ENCODE results near the gene RACGAP1.

RACGAP1 gene

GRCh38 chr12:50025187-50026059, at the start of gene RACGAP1:
RACGAP1 (minus strand) TSS chr12:50025494; CDS start chr12:50016715, 8,779 bp downstream.
- H3K9me3 ChIP-seq (ENCODE audit: low read length), result no peaks in the 10 kb centered on the region
- H3K27me3 ChIP-seq (ENCODE audit: control insufficient read depth in 1 of 2, insufficient read depth in 2 of 2, low read length in 2 of 2), result no peaks in the 10 kb centered on the region
- H3K9ac ChIP-seq (ENCODE audit: low read length), result peak within 1 kb of the TSS; percentile 30
- peak within 1 kb of the TSS; percentile 64 for H3K27ac ChIP-seq (ENCODE audit: low read depth, low read length)
- H3K4me3 ChIP-seq (ENCODE audit: low read depth in 1 of 2, low read length in 2 of 2), result peak within 1 kb of the TSS; percentile 61 to 62
- peaks cover 17% of the 10 kb centered on the region for H3K4me1 ChIP-seq (ENCODE audit: insufficient read depth, low read length)
- H3K36me3 ChIP-seq (ENCODE audit: insufficient read depth, low read length), result no peaks in the 10 kb centered on the region

DNA sequence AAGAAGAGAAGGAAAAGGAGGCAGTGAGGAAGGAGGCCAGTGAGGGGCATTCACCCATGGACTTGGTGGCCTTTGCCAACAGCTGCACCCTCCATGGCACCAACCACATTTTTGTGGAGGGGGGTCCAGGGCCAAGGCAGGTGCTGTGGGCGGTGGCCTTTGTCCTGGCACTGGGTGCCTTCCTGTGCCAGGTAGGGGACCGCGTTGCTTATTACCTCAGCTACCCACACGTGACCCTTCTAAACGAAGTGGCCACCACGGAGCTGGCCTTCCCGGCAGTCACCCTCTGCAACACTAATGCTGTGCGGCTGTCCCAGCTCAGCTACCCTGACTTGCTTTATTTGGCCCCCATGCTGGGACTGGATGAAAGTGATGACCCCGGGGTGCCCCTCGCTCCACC, 48.4 kb upstream of the RACGAP1 start:
- peaks cover 4% of the 10 kb centered on the region for H3K4me1 ChIP-seq (ENCODE audit: insufficient read depth, low read length)
- no peak overlapping the region for H3K27ac ChIP-seq (ENCODE audit: low read depth, low read length)
- no peaks in the 10 kb centered on the region for H3K27me3 ChIP-seq (ENCODE audit: control insufficient read depth in 1 of 2, insufficient read depth in 2 of 2, low read length in 2 of 2)
- no peak overlapping the region for H3K4me3 ChIP-seq (ENCODE audit: low read depth in 1 of 2, low read length in 2 of 2)
- no peak overlapping the region for H3K9ac ChIP-seq (ENCODE audit: low read length)
- no peaks in the 10 kb centered on the region for H3K36me3 ChIP-seq (ENCODE audit: insufficient read depth, low read length)
- no peaks in the 10 kb centered on the region for H3K9me3 ChIP-seq (ENCODE audit: low read length)

DNA sequence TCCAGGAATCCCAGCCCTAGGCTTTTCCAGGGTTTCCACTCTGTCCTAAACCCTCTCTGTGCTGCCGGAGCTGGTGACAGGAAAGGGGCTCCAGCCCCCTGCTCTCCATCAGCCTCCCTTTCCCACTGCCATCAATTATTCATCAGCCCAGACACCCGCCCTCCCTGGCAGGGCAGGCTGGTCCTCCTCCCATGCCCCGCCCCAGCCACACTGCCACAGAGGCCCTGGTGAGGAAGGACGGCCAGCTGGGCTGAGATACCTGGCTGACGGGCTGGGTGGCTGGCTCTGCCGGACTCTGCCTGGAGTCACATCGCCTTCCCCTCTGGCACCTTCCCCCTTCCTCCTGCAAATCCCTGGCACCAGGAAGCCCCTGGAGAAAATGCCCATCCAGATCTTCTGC, 47.9 kb upstream of the RACGAP1 start:
- no peaks in the 10 kb centered on the region for H3K27me3 ChIP-seq (ENCODE audit: control insufficient read depth in 1 of 2, insufficient read depth in 2 of 2, low read length in 2 of 2)
- H3K4me3 ChIP-seq (ENCODE audit: low read depth in 1 of 2, low read length in 2 of 2), result no peak overlapping the region
- H3K9ac ChIP-seq (ENCODE audit: low read length), result no peak overlapping the region
- no peaks in the 10 kb centered on the region for H3K36me3 ChIP-seq (ENCODE audit: insufficient read depth, low read length)
- H3K4me1 ChIP-seq (ENCODE audit: insufficient read depth, low read length), result peaks cover 4% of the 10 kb centered on the region
- no peaks in the 10 kb centered on the region for H3K9me3 ChIP-seq (ENCODE audit: low read length)
- H3K27ac ChIP-seq (ENCODE audit: low read depth, low read length), result no peak overlapping the region

DNA sequence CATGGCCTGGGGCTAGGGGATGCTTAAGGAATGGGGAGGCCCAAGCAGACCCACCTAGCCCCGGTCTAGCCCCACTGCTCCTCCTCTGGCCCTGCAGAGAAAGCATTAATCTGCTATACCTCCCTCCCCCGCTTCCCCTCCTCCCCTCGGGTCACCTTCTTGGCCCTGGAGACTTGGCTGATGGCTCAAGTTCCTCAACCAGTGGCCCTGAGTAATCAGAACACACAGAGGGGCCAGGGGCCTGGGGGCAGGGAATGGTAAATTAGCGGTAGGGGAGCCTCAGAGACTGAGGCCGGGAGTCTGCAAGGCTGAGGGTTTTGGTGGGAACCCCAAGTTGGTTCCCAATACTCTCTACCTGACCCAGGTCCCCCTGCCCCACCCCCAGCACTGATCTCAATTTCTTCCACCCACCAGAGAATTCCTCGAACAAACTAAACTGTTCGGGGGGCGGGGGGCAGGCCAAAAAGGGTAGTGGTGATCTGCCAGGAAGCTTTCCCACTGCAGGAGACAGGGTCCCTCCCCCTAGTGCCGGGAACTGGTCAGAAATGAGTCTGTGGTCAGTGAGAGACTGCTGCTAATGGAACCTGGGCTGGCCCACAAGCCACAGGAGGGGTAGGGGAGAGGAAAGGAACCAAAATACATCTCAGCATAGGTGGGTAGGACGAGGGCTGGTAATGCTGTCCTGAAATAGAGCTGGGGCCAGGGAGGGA, 47.1 kb upstream of the RACGAP1 start:
- H3K9ac ChIP-seq (ENCODE audit: low read length), result no peak overlapping the region
- H3K9me3 ChIP-seq (ENCODE audit: low read length), result no peaks in the 10 kb centered on the region
- no peaks in the 10 kb centered on the region for H3K36me3 ChIP-seq (ENCODE audit: insufficient read depth, low read length)
- H3K4me3 ChIP-seq (ENCODE audit: low read depth in 1 of 2, low read length in 2 of 2), result no peak overlapping the region
- H3K27me3 ChIP-seq (ENCODE audit: control insufficient read depth in 1 of 2, insufficient read depth in 2 of 2, low read length in 2 of 2), result no peaks in the 10 kb centered on the region
- no peak overlapping the region for H3K27ac ChIP-seq (ENCODE audit: low read depth, low read length)
- H3K4me1 ChIP-seq (ENCODE audit: insufficient read depth, low read length), result peaks cover 4% of the 10 kb centered on the region

DNA sequence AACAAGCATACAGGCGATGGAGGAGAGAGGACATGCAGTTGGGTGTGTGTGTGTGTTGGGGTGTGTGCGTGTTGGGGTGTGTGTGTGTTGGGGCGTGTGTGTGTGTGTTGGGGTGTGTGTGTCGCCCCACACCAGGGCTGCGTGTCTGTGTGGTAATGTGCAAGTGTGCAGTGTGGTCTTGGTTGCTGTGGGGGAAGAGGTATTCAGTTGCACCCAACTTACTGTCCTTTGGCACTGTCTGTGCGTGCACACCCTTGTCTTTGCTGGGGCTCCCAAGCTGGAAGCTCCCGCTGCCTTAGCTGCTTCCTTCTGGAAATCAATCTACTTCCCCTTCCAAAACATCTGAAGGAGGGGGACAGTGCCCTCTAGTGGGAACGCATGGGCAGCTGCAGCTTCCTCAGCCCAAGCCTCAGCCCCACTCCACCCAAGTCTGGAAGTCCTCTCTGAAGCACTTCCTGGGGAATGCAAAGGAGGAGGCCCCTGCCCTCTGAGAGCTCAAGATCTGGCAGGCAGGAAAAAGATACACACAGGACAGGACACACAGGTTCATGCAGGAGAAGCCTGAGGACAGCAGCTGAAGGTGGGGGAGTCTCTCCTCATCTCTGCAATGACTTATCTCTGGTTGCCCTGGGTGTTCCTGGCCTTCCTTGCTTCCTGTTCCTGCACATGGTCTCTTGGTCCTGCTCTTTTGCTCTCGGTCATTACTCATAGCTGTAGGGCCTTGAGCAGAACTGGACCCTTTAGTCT, 45.2 kb upstream of the RACGAP1 start:
- H3K4me3 ChIP-seq (ENCODE audit: low read depth in 1 of 2, low read length in 2 of 2), result peak overlapping the region in 1 of 2 donors; percentile 29
- H3K36me3 ChIP-seq (ENCODE audit: insufficient read depth, low read length), result no peaks in the 10 kb centered on the region
- H3K9ac ChIP-seq (ENCODE audit: low read length), result no peak overlapping the region
- no peaks in the 10 kb centered on the region for H3K9me3 ChIP-seq (ENCODE audit: low read length)
- no peaks in the 10 kb centered on the region for H3K27me3 ChIP-seq (ENCODE audit: control insufficient read depth in 1 of 2, insufficient read depth in 2 of 2, low read length in 2 of 2)
- peaks cover 16% of the 10 kb centered on the region for H3K4me1 ChIP-seq (ENCODE audit: insufficient read depth, low read length)
- no peak overlapping the region for H3K27ac ChIP-seq (ENCODE audit: low read depth, low read length)

GRCh38 chr12:50069539-50069938, 44.2 kb upstream of the RACGAP1 start:
- no peak overlapping the region for H3K9ac ChIP-seq (ENCODE audit: low read length)
- peaks cover 16% of the 10 kb centered on the region for H3K4me1 ChIP-seq (ENCODE audit: insufficient read depth, low read length)
- H3K27me3 ChIP-seq (ENCODE audit: control insufficient read depth in 1 of 2, insufficient read depth in 2 of 2, low read length in 2 of 2), result no peaks in the 10 kb centered on the region
- H3K36me3 ChIP-seq (ENCODE audit: insufficient read depth, low read length), result no peaks in the 10 kb centered on the region
- no peaks in the 10 kb centered on the region for H3K9me3 ChIP-seq (ENCODE audit: low read length)
- H3K4me3 ChIP-seq (ENCODE audit: low read depth in 1 of 2, low read length in 2 of 2), result no peak overlapping the region
- H3K27ac ChIP-seq (ENCODE audit: low read depth, low read length), result no peak overlapping the region

DNA sequence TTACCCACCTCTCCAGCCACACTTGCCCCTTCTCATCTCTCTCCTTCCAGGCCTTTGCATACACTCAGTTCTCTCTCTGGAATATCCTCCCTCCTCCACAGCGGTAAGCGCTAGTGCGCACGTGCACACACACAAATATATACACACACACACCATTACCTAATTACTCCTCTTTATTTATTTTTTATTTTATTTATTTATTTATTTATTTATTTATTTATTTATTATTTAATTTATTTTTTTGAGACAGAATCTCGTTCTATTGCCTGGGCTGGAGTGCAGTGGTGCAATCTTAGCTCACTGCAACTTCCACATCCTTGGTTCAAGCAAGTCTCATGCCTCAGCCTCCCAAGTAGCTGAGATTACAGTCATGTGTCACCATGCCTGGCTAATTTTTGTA, 43.8 kb upstream of the RACGAP1 start:
- Histone ChIP-seq H3K9ac (ENCODE audit: low read length) (no peak overlapping the region), H3K4me3 (ENCODE audit: low read depth in 1 of 2, low read length in 2 of 2) (no peak overlapping the region), H3K9me3 (ENCODE audit: low read length) (no peaks in the 10 kb centered on the region), H3K27ac (ENCODE audit: low read depth, low read length) (no peak overlapping the region), H3K27me3 (ENCODE audit: control insufficient read depth in 1 of 2, insufficient read depth in 2 of 2, low read length in 2 of 2) (no peaks in the 10 kb centered on the region), H3K4me1 (ENCODE audit: insufficient read depth, low read length) (peaks cover 16% of the 10 kb centered on the region), H3K36me3 (ENCODE audit: insufficient read depth, low read length) (no peaks in the 10 kb centered on the region)

DNA sequence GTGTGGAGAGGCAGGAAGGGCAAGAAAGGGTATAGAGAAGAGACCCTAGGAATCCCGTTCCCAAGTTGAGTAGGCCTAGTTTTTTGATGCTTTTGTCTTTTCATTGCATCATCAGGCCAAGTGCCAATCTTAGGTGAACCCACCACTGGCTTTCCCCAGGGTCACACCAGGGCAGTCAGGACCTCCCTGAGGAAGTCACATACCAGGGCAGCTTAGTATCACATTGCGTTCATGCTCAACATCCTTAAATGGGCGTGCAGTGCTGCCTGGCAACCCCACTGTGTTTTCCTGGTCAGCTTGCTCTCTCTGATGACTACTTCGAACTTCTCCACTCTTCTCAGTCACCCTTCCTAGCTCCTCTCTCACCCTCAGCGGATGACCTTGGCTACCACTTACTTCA, 41.1 kb upstream of the RACGAP1 start:
- H3K4me1 ChIP-seq (ENCODE audit: insufficient read depth, low read length), result peaks cover 16% of the 10 kb centered on the region
- peak overlapping the region; percentile 16 for H3K27ac ChIP-seq (ENCODE audit: low read depth, low read length)

GRCh38 chr12:50065726-50066310, 40.5 kb upstream of the RACGAP1 start:
- Histone ChIP-seq H3K27ac (ENCODE audit: low read depth, low read length) (peak overlapping the region; percentile 16), H3K4me1 (ENCODE audit: insufficient read depth, low read length) (peaks cover 20% of the 10 kb centered on the region), H3K27me3 (ENCODE audit: control insufficient read depth in 1 of 2, insufficient read depth in 2 of 2, low read length in 2 of 2) (no peaks in the 10 kb centered on the region), H3K9ac (ENCODE audit: low read length) (no peak overlapping the region), H3K4me3 (ENCODE audit: low read depth in 1 of 2, low read length in 2 of 2) (no peak overlapping the region), H3K36me3 (ENCODE audit: insufficient read depth, low read length) (no peaks in the 10 kb centered on the region), H3K9me3 (ENCODE audit: low read length) (no peaks in the 10 kb centered on the region)

More for the DNA sequence above, 41.1 kb upstream of the RACGAP1 start:
- no peaks in the 10 kb centered on the region for H3K36me3 ChIP-seq (ENCODE audit: insufficient read depth, low read length)
- H3K4me3 ChIP-seq (ENCODE audit: low read depth in 1 of 2, low read length in 2 of 2), result no peak overlapping the region
- no peak overlapping the region for H3K9ac ChIP-seq (ENCODE audit: low read length)
- no peaks in the 10 kb centered on the region for H3K9me3 ChIP-seq (ENCODE audit: low read length)
- H3K27me3 ChIP-seq (ENCODE audit: control insufficient read depth in 1 of 2, insufficient read depth in 2 of 2, low read length in 2 of 2), result no peaks in the 10 kb centered on the region

DNA sequence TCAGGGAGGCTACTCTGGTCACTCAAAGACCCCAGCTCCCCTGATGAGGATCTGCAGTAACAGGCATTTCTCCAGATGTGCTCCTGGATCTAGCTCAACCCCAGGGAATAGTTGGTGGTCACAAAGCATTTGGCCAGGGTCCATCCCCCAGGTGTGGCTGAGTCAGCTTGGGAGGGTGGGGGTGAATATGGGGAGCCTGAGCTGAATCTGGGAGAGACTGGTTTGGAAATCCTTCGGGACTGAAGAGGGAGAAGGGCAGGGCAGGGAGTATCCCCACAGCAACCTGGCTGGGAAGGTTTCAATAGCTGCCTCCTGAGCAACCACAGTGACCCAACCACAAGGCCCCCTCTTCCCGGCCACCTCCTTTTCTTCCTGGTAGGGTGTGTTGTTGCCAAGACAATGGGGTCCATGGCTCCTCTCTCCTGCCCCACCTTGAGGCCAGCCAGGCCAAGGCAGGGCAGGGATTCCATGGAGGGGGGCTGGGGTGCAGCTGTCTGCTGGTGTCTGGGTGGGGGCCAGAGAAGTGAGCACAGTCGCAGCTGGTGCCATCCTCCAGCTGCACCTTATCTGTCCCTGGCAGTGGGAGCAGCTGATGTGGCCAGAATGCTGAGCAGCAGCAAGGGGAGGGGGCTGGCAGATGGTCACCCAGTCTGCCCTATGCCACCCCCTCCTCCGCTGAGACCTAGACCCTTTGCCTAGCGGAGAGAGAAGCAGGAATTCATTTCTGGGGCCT, 37.6 kb upstream of the RACGAP1 start:
- H3K36me3 ChIP-seq (ENCODE audit: insufficient read depth, low read length), result no peaks in the 10 kb centered on the region
- peaks cover 24% of the 10 kb centered on the region for H3K4me1 ChIP-seq (ENCODE audit: insufficient read depth, low read length)
- no peak overlapping the region for H3K4me3 ChIP-seq (ENCODE audit: low read depth in 1 of 2, low read length in 2 of 2)
- H3K9me3 ChIP-seq (ENCODE audit: low read length), result no peaks in the 10 kb centered on the region
- no peak overlapping the region for H3K27ac ChIP-seq (ENCODE audit: low read depth, low read length)
- H3K27me3 ChIP-seq (ENCODE audit: control insufficient read depth in 1 of 2, insufficient read depth in 2 of 2, low read length in 2 of 2), result no peaks in the 10 kb centered on the region
- no peak overlapping the region for H3K9ac ChIP-seq (ENCODE audit: low read length)

All from muscle layer of colon (tissue), 2 donors.